Frontal cortex (tissue), 4 donors: ENCODE results near the gene GRIN3B. TPM values are rescaled to one million over a fixed set of nuclear protein-coding genes. Genes with fewer than 3 reads are reported as not detected.

ENCODE experiments used
- DNase-seq, 2 donors: peaks; one replicate each; pipeline ENCODE4 v3.0.0; 2012; ENCODE audit warnings: low spot score in 2 of 2
- FAIRE-seq: peaks from 2 replicates; lab custom pipeline; 2012; peaks lifted over from hg19 to GRCh38; lab: Jason Lieb, UNC
- total RNA-seq: library from RNA; depleted of rRNA; stranded (reverse); fragments of >200 nt; gene quantifications from one replicate; pipeline ENCODE4 v1.2.3, GENCODE V29; 2014
- donor health status: control.
- donor health status: control.
- donor health status: control.

Gene GRIN3B
- total RNA-seq, 1 donor from 2014 or later: under 0.01 TPM

DNA sequence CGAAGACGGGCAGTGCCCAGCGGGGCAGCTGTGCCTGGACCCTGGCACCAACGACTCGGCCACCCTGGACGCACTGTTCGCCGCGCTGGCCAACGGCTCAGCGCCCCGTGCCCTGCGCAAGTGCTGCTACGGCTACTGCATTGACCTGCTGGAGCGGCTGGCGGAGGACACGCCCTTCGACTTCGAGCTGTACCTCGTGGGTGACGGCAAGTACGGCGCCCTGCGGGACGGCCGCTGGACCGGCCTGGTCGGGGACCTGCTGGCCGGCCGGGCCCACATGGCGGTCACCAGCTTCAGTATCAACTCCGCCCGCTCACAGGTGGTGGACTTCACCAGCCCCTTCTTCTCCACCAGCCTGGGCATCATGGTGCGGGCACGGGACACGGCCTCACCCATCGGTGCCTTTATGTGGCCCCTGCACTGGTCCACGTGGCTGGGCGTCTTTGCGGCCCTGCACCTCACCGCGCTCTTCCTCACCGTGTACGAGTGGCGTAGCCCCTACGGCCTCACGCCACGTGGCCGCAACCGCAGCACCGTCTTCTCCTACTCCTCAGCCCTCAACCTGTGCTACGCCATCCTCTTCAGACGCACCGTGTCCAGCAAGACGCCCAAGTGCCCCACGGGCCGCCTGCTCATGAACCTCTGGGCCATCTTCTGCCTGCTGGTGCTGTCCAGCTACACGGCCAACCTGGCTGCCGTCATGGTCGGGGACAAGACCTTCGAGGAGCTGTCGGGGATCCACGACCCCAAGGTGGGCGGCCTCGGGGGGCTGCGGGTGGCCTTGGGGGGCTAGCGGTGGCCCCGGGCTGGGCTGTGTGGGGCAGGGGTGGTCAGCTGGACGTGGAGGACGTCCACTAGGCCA is 4.8 kb downstream of the GRIN3B start:
- no peak for FAIRE-seq
- no peak for DNase-seq

DNA sequence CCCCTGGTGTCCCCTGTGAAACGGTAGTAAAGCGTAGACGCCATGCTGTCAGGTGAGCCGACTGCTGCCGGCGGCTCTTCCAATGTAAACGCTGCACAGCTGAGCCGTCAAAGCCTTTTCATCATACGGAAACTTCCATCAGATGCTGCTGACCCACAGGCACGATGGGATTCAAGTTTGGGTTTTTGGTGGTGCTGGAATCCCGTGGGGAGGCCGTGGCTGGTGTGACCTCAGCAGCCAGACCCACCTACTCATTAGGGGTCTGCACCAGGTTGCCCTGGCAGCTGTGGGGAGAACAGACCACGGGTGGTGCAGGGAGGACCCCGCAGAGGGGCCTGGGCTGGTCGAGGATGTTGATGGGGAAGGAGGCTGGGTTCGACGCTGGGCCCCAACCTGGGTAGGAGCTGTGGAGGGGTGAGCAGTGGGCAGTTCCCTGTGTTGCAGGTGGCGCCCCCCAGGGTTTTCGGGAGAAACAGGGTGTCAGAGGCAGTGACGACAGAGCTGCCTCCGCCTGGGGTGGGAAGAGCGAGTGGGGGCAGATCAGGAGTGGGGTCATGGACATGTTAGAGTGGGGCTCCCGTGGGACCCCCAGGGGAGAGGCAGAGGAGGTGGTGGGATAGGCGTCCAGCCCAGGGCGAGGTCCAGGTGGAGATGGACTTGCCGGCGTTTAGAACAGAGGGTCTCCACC is 6.6 kb downstream of the GRIN3B start:
- FAIRE-seq (no peak), DNase-seq (no peak)

DNA sequence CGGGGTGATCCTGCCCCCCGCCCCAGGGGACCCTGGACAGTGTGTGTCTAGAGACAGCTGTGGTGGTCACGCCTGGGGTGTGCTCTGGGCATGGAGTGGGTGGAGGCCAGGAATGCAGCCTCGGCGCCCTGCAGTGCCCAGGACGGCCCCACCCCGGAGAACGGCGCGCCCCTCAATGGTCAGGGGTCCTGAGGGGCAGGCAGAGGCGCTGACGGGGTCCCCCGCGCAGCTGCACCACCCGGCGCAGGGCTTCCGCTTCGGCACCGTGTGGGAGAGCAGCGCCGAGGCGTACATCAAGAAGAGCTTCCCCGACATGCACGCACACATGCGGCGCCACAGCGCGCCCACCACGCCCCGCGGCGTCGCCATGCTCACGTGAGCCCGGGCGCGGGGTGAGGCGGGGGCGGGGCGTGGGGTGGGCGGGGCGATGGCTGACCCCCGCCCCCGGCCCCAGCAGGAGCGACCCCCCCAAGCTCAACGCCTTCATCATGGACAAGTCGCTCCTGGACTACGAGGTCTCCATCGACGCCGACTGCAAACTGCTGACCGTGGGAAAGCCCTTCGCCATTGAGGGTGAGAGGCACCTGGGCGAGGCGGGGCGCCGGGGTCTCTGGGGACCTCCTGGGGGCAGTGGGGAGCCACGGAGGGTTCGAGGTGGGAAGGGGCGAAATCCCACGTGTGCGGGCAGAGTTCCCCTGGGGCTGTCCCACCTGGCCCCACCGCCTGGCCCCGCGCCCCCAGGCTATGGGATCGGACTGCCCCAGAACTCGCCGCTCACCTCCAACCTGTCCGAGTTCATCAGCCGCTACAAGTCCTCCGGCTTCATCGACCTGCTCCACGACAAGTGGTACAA is 7.4 kb downstream of the GRIN3B start:
- no peak for DNase-seq

DNA sequence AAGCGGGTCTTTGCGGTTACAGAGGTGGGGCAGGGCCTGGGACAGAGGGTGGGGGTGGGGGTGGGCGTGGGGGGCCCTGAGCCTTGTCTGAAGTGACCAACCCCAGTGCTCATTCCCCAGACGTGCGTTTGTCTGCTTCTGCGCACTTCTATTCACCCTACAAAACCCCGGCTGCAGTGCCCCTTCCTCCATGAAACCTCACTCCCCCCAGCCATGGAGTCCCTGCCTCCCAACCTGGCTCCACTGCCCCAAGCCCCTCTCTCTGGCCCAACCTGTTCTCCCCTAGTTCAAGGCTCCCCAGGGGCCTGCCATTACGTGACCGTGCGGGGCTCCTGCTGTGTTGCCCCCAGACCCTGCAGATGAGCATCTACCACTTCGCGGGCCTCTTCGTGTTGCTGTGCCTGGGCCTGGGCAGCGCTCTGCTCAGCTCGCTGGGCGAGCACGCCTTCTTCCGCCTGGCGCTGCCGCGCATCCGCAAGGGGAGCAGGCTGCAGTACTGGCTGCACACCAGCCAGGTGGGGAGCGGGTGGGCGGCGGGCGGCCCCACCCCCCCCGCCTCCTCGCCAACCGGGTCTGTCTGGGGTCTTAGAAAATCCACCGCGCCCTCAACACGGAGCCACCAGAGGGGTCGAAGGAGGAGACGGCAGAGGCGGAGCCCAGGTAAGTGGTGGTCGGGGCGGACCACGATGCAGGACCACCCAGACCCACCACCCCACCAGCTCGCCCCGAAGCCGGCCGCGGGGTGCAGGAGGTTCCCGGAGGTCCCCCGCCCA is 8.2 kb downstream of the GRIN3B start:
- no peak for FAIRE-seq

More for the DNA sequence above, 7.4 kb downstream of the GRIN3B start:
- no peak for FAIRE-seq

DNA sequence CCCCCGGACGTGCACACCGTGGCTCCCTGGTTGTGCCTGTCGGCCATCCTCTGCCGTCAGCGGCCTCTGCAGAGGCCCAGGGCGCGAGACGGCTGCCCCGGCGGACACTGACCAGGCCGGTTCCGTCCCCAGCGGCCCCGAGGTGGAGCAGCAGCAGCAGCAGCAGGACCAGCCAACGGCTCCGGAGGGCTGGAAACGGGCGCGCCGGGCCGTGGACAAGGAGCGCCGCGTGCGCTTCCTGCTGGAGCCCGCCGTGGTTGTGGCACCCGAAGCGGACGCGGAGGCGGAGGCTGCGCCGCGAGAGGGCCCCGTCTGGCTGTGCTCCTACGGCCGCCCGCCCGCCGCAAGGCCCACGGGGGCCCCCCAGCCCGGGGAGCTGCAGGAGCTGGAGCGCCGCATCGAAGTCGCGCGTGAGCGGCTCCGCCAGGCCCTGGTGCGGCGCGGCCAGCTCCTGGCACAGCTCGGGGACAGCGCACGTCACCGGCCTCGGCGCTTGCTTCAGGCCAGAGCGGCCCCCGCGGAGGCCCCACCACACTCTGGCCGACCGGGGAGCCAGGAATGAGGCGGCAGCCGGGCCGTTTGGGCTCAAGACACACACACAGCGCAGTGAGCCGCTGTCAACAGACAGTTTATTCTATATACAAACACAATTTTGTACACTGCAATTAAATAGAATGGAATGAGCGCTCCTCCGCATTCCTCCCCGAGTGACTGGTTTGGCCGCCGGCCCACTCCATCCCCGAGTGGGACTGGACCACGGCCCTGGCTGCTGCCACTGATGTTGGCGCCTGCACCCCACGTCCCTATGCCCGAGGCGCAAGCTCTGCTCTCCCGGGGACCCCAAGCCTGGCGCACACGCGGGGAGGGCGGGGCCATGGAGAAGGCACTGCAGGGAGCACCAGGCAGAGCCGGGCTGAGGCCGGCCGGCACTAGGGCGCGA is 9.1 kb downstream of the GRIN3B start:
- FAIRE-seq (no peak), DNase-seq (no peak)

More for the DNA sequence above, 8.2 kb downstream of the GRIN3B start:
- no peak for DNase-seq

DNA sequence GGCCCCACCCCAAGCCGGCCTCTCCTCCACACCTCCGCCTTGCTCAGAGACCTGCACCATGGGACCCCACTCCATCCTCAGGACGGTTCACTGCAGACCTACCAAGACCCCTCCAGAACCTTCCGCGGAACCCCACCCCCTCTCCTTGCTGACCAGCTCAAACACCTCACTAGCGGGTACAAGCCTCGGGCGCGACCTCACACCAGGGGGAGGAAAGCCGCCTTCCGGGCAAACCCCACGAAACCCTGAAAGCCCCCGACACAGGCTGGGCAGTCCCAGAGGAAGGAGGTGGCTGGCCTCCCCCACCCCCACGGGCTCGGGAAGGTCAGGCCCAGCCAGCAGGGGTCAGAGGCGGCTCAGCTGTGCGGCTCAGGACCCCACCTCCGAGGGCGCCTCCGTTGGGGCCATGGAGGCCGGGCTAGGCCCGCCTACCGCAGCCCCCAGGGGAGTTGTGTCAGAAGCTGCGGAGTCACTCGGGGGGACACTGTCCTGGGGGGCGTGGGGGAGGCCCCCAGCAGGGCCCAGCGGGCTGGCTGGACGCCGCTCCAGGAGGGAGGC is 9.8 kb downstream of the GRIN3B start:
- DNase-seq: no peak
- no peak for FAIRE-seq

DNA sequence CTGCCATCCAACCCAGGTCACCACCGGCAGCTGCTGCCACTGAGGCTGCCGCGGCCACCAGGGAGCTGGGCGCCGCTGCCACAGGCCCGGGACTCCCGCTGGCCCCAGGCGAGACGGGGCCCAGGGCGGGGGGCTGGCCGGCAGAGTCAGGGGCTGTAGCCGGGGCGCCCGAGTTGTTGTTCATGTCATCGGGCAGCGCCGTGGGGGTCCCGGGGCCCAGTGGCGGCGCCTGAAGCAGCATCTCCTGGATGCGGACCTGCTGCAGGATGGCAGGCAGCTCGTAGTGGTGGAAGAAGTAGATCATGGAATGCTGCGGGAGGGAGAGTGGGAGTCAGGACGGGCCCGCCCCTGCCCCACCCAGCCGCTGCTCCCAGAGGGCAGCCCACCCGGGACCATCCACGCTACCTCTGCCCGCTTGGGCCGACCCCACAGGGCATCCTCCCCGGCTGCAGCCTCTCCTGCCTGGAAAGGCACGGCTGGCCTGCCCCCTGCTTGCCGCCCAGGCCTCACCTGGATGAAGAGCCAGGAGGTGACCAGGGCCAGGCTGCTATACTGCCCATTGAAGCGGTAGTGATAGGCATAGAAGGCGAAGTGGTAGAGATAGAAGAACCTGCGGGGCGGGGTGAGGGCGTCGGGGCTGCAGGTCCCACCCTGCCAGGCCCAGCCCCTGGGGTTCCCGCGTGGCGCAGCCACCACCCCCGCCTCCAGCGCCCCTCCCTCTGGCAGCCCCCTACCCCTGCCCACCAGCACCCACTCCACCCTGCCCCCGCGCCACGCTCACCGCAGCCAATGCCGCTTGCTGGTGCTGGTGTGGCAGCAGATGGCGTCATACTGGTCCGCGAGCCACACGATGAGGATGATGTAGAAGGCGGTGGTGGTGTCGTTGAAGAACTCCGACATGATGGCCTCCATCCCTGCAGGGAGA is 10.6 kb downstream of the GRIN3B start:
- FAIRE-seq: no peak
- DNase-seq: no peak

DNA sequence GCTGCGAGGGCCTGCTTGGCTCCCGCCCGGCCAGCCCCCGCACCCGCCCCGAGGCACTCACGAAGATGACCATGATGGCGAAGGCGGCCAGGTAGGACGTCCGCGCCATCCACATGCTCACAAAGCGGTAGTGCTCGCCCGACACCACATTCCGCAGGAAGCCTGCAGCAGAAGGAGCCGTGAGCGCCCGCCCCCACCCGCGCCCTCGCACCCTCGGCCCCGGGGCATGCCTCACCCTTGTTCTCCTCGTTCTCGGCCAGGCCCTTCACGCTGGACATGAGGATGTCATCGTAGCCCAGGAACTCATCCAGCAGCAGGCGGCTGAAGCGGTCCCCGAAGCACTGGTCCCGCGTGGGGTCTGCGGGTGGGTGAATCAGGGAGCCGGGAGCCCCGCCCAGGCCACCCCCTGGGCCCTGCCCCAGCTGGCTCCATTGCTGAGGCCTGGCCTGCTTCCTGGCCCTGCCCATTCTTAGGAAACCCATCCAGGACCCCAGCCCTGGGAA is 11.7 kb downstream of the GRIN3B start:
- DNase-seq: no peak
- FAIRE-seq: no peak

DNA sequence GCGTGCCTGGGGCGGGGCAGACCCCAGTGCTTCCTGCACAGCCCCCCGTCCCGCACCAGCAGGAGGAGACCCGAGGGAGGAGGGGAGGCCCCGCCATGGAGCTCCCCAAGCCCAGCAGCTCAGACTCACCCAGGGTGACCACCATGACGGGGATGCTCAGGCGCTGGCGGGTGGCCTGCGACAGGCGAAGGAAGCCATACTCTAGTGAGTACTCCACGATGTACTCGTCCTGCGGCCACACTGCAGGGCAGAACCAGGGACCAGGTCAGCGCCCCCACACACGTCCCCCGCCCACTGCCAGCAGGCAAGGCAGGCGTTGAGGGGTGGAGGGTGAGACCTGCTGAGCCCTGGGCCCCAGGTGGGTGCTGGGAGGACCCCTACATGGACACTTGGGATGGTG is 12.1 kb downstream of the GRIN3B start:
- FAIRE-seq (no peak), DNase-seq (no peak)

DNA sequence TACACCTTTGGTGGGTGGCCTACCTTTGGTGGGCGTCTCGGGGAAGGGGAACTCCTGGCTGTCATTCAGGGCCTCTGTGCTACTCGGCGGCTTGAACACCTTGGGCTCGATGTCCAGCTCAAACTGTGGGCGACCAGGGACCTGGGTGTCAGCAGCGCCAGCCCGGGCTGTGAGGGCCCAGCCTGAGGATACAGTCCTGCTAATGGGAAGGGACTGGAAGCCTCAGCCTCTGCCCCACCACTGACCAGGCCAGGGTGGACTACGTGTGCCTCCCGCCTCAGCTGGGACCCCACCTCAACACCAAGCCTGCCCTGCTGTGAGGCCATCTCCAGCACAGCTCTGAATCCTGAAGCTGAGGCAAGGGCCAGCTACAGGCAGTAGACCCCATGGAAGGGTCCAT is 13.0 kb downstream of the GRIN3B start:
- FAIRE-seq: no peak
- no peak for DNase-seq

DNA sequence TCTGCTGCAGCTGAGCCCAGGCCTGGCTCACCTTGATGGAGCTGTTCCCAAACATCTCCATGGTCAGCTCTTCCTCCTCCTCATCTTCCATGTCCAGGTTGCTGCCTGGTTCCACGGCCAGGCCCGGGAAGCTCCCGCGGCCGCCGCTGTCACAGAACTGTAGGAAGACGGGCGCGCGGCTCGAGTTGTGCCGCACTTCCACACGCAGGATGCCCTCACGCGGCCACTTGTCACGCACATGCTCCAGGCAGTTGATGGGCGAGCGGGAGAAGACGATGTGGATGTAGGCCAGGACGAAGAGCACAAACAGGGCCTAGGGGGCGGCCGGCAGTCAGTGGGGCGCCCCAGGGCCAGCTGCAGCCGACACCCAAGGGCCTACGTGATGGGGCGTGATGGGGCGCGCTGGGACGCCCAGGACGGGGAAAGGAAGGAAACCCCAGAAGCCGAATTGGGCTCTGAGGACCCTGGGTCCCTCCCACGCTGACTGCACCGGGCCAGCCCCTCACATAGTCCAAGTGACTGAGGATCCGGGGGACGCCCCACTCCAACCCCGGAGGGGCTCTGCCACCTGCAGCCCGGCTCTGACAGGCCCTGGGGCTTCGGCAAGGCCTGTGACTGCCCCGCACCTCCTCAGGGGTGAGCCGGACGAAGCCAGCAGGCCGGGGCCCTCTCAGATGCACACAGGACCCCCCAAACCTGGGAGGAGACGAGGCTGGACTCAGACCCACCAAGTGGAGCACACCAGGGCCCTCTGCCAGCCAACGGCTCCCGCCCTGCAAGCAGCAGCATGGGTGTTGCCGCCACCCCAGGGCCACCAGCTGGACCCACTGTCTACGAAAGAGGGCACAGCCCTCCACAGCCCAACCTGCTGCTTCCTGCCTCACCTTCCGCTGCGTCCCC is 14.2 kb downstream of the GRIN3B start:
- DNase-seq (no peak), FAIRE-seq (no peak)

DNA sequence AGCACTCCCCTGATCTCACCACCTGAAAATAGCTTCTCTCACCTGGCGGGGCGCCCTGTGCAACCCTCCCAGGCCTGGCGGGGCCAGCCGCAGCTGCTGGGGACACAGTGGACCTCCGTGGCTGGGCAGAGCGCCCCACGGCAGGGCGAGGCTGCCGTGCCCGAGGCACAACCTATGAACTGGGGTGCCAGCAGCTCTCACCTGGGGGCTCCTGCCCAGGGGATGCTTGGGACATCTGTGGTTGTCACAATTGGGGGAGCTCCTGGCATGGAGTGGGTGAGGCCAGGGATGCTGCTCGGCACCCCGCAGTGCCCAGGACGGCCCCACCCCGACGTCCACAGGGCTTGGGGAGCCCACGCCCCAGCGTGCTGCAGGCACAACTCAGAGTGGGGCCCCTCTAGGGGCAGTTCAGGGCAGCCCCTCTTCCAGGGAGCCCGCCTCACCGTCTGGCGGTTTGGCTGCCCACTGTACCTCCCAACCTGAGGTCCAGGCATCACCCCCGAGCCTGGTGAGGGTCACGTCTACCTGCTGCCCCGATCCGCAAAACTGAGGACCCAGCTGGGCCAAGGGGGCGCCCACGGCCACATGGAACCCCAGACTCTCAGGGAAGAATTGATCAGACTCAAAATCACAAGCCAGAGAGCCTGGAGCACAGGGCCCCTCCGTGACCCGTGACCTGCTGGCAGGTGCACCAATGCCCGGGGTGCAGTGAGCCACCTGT is 15.0 kb downstream of the GRIN3B start:
- no peak for DNase-seq
- FAIRE-seq: no peak

DNA sequence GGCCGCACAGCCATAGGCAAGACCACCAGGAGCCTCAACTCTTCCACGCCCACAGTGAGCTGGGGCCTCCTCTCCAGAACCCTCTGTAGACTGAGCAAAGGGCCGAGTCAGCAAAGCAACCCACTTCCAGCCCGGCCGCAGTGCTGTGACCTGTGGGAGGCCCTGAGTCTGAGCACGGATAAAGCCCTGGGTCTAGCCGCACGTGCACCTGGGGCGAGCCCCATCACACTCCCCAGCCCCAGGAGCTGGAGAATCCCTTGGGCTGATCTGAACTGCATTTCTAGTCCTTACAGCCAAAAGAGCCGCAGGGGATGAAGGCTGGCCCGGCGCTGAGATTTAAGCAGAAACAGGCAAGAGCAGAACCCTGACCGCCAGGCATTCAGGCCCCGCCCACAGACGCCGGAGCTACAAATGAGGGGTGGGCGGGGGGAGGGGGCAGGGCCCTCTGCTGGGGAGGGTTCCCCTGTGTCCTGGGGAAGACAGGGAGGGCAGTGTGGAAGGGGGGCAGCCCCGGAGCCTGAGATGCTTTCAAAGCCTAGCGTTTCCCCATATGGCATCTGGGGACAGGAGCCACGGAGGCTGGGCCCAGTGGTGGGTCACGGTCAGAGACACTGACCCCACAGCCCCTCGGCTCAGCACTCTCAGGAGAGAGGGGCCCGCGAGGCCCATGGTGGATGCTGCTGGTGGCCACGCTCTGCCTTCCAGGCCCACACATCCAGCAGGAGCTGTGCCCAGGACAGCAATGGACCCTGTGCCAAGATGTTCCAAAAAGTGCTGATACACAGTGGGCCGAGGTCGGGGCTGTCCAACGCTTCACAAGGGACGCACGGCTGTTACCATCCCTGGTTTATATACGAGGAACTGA is 15.8 kb downstream of the GRIN3B start:
- FAIRE-seq: no peak

DNA sequence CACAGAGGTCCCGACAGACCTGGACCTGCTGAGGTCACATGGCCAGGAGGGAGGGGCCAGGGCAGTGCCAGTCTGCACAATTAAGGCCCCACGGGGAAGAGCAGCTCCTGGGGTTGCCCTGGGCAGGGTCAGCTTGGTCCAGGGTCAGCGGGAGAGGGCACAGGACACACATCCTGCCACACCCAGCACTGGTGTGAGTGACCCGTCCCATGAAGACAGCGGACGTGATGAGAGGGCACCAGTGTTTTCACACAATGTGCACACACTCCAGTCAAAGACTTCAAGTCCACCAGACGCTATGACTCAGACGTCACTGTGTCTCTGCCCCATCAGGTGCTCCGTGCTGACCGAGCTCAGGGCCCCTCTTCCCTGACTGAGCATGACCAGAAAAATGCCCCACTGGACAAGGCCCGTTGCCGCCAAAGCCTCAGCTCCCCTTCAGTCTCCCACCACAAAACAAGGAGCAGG is 16.5 kb downstream of the GRIN3B start:
- FAIRE-seq: no peak
- no peak for DNase-seq

More for the DNA sequence above, 15.8 kb downstream of the GRIN3B start:
- no peak for DNase-seq
